GM18511 (cell line): Measurements from ENCODE around the gene PFKM.

Experiments used
- ATAC-seq: cut with Tn5 transposase; IDR thresholded peaks from one replicate; pipeline ENCODE4 v1.9.1; 2021; ENCODE audit warnings: mild to moderate bottlenecking, moderate library complexity; ENCODE audit not compliant: unreplicated experiment

The PFKM gene

GRCh38 chr12:48119078-48119833, at the start of gene PFKM:
Gene PFKM, plus strand, starts transcription at chr12:48119364. Its CDS starts 3,411 bp downstream, at chr12:48122775.
- peak; percentile 99 for ATAC-seq

GRCh38 chr12:48070033-48070432, 49.1 kb upstream of the PFKM start:
- ATAC-seq: no peak

GRCh38 chr12:48070731-48071130, 48.4 kb upstream of the PFKM start:
- no peak for ATAC-seq

GRCh38 chr12:48071808-48072207, 47.4 kb upstream of the PFKM start:
- ATAC-seq: no peak

- ATAC-seq: no peak
These were observed 46.9 kb upstream of the PFKM start for GRCh38 chr12:48072266-48072665.

- ATAC-seq: no peak
These were observed 44.9 kb upstream of the PFKM start for GRCh38 chr12:48074266-48074665.

GRCh38 chr12:48075832-48076231, 43.3 kb upstream of the PFKM start:
- ATAC-seq: no peak

GRCh38 chr12:48077111-48077510, 42.1 kb upstream of the PFKM start:
- ATAC-seq: no peak

GRCh38 chr12:48078901-48079300, 40.3 kb upstream of the PFKM start:
- ATAC-seq: no peak

GRCh38 chr12:48080285-48080684, 38.9 kb upstream of the PFKM start:
- no peak for ATAC-seq

- no peak for ATAC-seq
These were observed 38.3 kb upstream of the PFKM start for GRCh38 chr12:48080821-48081220.

GRCh38 chr12:48084066-48084465, 35.1 kb upstream of the PFKM start:
- ATAC-seq: no peak

- ATAC-seq: no peak
These were observed 34.2 kb upstream of the PFKM start for GRCh38 chr12:48084841-48085460.

GRCh38 chr12:48086327-48086726, 32.8 kb upstream of the PFKM start:
- no peak for ATAC-seq

GRCh38 chr12:48092611-48093010, 26.6 kb upstream of the PFKM start:
- no peak for ATAC-seq

GRCh38 chr12:48104531-48104930, 14.6 kb upstream of the PFKM start:
- ATAC-seq: no peak

GRCh38 chr12:48105321-48105866, 13.8 kb upstream of the PFKM start:
- ATAC-seq: peak; percentile 31

GRCh38 chr12:48105867-48106680, 13.1 kb upstream of the PFKM start, which contains the start of gene SENP1:
Gene SENP1, minus strand, starts transcription at chr12:48106079. Its CDS starts 4,607 bp downstream, at chr12:48101472.
- peak; percentile 74 for ATAC-seq

GRCh38 chr12:48106681-48107613, 12.2 kb upstream of the PFKM start:
- ATAC-seq: no peak

- ATAC-seq: no peak
These were observed 9.7 kb upstream of the PFKM start for GRCh38 chr12:48109424-48109823.
